ENCODE data around the gene WWOX.

The WWOX gene

GRCh38 chr16:78461496-78462287 lies 362.2 kb downstream of the WWOX start:
- H2AFZ ChIP-seq (ENCODE audit: low read depth), result no peak overlapping the region

GRCh38 chr16:78462288-78463208 lies 363.1 kb downstream of the WWOX start:
- H3K79me2 ChIP-seq (ENCODE audit: insufficient read depth, low read depth), result no peaks in the 10 kb centered on the region
- TF ChIP-seq CTCF (conservative IDR thresholded peaks at IDR 0.05; ENCODE audit: low read depth, low read length), result no peak

More at GRCh38 chr16:78461496-78462287, 362.2 kb downstream of the WWOX start:
- H3K27ac ChIP-seq, result no peak overlapping the region
- no peaks in the 10 kb centered on the region for H3K79me2 ChIP-seq (ENCODE audit: insufficient read depth, low read depth)
- no peaks in the 10 kb centered on the region for H3K4me1 ChIP-seq (ENCODE audit: low read depth, poor library complexity, severe bottlenecking)
- H3K9ac ChIP-seq, result no peak overlapping the region
- no peak overlapping the region for H3K4me2 ChIP-seq
- H3K27me3 ChIP-seq (ENCODE audit: insufficient read depth, low read depth), result no peaks in the 10 kb centered on the region
- no peaks in the 10 kb centered on the region for H4K20me1 ChIP-seq (ENCODE audit: insufficient read depth)
- H3K4me3 ChIP-seq (IDR thresholded peaks at IDR 0.05; ENCODE audit: insufficient read depth, low read depth, low read length), result no peak overlapping the region
- no peak for TF ChIP-seq CTCF (conservative IDR thresholded peaks at IDR 0.05; ENCODE audit: low read depth, low read length)
- H3K36me3 ChIP-seq (ENCODE audit: insufficient read depth), result no peaks in the 10 kb centered on the region

GRCh38 chr16:78463591-78463990 lies 364.1 kb downstream of the WWOX start:
- H4K20me1 ChIP-seq (ENCODE audit: insufficient read depth), result no peaks in the 10 kb centered on the region
- no peaks in the 10 kb centered on the region for H3K36me3 ChIP-seq (ENCODE audit: insufficient read depth)
- no peaks in the 10 kb centered on the region for H3K79me2 ChIP-seq (ENCODE audit: insufficient read depth, low read depth)
- TF ChIP-seq CTCF (conservative IDR thresholded peaks at IDR 0.05; ENCODE audit: low read depth, low read length), result no peak
- no peak overlapping the region for H3K9ac ChIP-seq
- H3K4me2 ChIP-seq, result no peak overlapping the region
- no peaks in the 10 kb centered on the region for H3K27me3 ChIP-seq (ENCODE audit: insufficient read depth, low read depth)
- no peaks in the 10 kb centered on the region for H3K4me1 ChIP-seq (ENCODE audit: low read depth, poor library complexity, severe bottlenecking)
- no peak overlapping the region for H2AFZ ChIP-seq (ENCODE audit: low read depth)
- no peak overlapping the region for H3K4me3 ChIP-seq (IDR thresholded peaks at IDR 0.05; ENCODE audit: insufficient read depth, low read depth, low read length)
- no peak overlapping the region for H3K27ac ChIP-seq

More at GRCh38 chr16:78462288-78463208, 363.1 kb downstream of the WWOX start:
- H3K36me3 ChIP-seq (ENCODE audit: insufficient read depth), result no peaks in the 10 kb centered on the region
- no peak overlapping the region for H3K4me2 ChIP-seq
- no peaks in the 10 kb centered on the region for H3K4me1 ChIP-seq (ENCODE audit: low read depth, poor library complexity, severe bottlenecking)
- no peak overlapping the region for H3K27ac ChIP-seq
- no peaks in the 10 kb centered on the region for H4K20me1 ChIP-seq (ENCODE audit: insufficient read depth)
- no peak overlapping the region for H2AFZ ChIP-seq (ENCODE audit: low read depth)
- H3K27me3 ChIP-seq (ENCODE audit: insufficient read depth, low read depth), result no peaks in the 10 kb centered on the region
- no peak overlapping the region for H3K4me3 ChIP-seq (IDR thresholded peaks at IDR 0.05; ENCODE audit: insufficient read depth, low read depth, low read length)
- no peak overlapping the region for H3K9ac ChIP-seq

- no peaks in the 10 kb centered on the region for H3K36me3 ChIP-seq (ENCODE audit: insufficient read depth)
- H4K20me1 ChIP-seq (ENCODE audit: insufficient read depth), result no peaks in the 10 kb centered on the region
- no peak overlapping the region for H3K4me3 ChIP-seq (IDR thresholded peaks at IDR 0.05; ENCODE audit: insufficient read depth, low read depth, low read length)
- no peak overlapping the region for H3K27ac ChIP-seq
- H2AFZ ChIP-seq (ENCODE audit: low read depth), result no peak overlapping the region
- H3K4me2 ChIP-seq, result no peak overlapping the region
- no peak for TF ChIP-seq CTCF (conservative IDR thresholded peaks at IDR 0.05; ENCODE audit: low read depth, low read length)
- no peak overlapping the region for H3K9ac ChIP-seq
- H3K4me1 ChIP-seq (ENCODE audit: low read depth, poor library complexity, severe bottlenecking), result no peaks in the 10 kb centered on the region
- no peaks in the 10 kb centered on the region for H3K27me3 ChIP-seq (ENCODE audit: insufficient read depth, low read depth)
- H3K79me2 ChIP-seq (ENCODE audit: insufficient read depth, low read depth), result no peaks in the 10 kb centered on the region
These were observed 365.4 kb downstream of the WWOX start for GRCh38 chr16:78464833-78465232.

All from KMS-11 (cell line).